Stimulated activated CD8-positive, alpha-beta memory T cell treated with anti-CD3 and anti-CD28 coated beads, Interleukin-12 subunit alpha, Interleukin-12 subunit beta, amount 100 ng/mL, for 4 hours (primary cell): ENCODE measurements around the gene CDKN1C.

Source experiments
- DNase-seq: peaks from one replicate; pipeline ENCODE4 v3.0.0-alpha.2; 2020; ENCODE audit warnings: low read depth

The CDKN1C gene

GRCh38 chr11:2844996-2845395, 40.6 kb downstream of the CDKN1C start:
- no peak for DNase-seq

GRCh38 chr11:2844116-2844842, 41.3 kb downstream of the CDKN1C start:
- DNase-seq = no peak

- DNase-seq = no peak
These were observed 42.0 kb downstream of the CDKN1C start for GRCh38 chr11:2843551-2843950.

GRCh38 chr11:2842876-2843275, 42.7 kb downstream of the CDKN1C start:
- no peak for DNase-seq

- DNase-seq = no peak
These were observed 44.0 kb downstream of the CDKN1C start for GRCh38 chr11:2841411-2842190.

- DNase-seq = no peak
These were observed 46.1 kb downstream of the CDKN1C start for GRCh38 chr11:2839395-2839943.

GRCh38 chr11:2838676-2839294, 46.8 kb downstream of the CDKN1C start:
- DNase-seq = no peak

- no peak for DNase-seq
These were observed 47.5 kb downstream of the CDKN1C start for GRCh38 chr11:2838091-2838490.

GRCh38 chr11:2837651-2838050, 47.9 kb downstream of the CDKN1C start:
- no peak for DNase-seq

GRCh38 chr11:2837096-2837601, 48.4 kb downstream of the CDKN1C start:
- DNase-seq = no peak

GRCh38 chr11:2836315-2837095, 49.1 kb downstream of the CDKN1C start:
- no peak for DNase-seq

GRCh38 chr11:2835751-2836150, 49.8 kb downstream of the CDKN1C start:
- DNase-seq = no peak

GRCh38 chr11:2835296-2835695, 50.3 kb downstream of the CDKN1C start:
- DNase-seq = no peak

GRCh38 chr11:2834503-2835273, 50.9 kb downstream of the CDKN1C start:
- no peak for DNase-seq

GRCh38 chr11:2833716-2834502, 51.7 kb downstream of the CDKN1C start:
- no peak for DNase-seq
